ENCODE data around the gene BCHE. TPM values are rescaled to one million over a fixed set of nuclear protein-coding genes. Genes with fewer than 3 reads are reported as not detected.

Gene BCHE
- 22.4 and 25.0 TPM in 2 replicates for total RNA-seq (2021)
- percentile 71 among the genes with signal in this experiment for Bru-seq, nascent RNA
- BruChase-seq, experiment 1, labeled RNA remaining after a 2-hour chase, result percentile 64 among the genes with signal in this experiment
- BruChase-seq, experiment 2, labeled RNA remaining after a 6-hour chase, result percentile 62 among the genes with signal in this experiment
- long read RNA-seq, transcript BCHE-202 (3 exons, 702 nt), result minor isoform, 15 of 104 reads
- long read RNA-seq, transcript BCHE-201 (4 exons, 2,454 nt), result major isoform, 80 of 104 reads
- long read RNA-seq, partial matches to known transcripts, result 4 of 104 reads
- long read RNA-seq, other reads (novel, unspliced or antisense), result 3 of 104 reads

GRCh38 chr3:165837058-165837525, at the start of gene BCHE:
TSS of gene BCHE (minus strand) at chr3:165837423. CDS start at chr3:165831033, 6,390 bp downstream.
- intact Hi-C loops (cut with micrococcal nuclease; ENCODE audit: unreplicated experiment), result no loop called here
- ChIA-PET CTCF (no interaction called here), POLR2A (ENCODE audit: low non-redundant PET) (no interaction called here)
- no TSS peak for BruUV-seq (replicated peaks)
- peak within 1 kb of the TSS; percentile 54 for H3K27ac ChIP-seq (ENCODE audit: low read depth, low read length, poor library complexity, severe bottlenecking)
- H3K36me3 ChIP-seq (ENCODE audit: insufficient read depth, low read length, poor library complexity, severe bottlenecking), result no peaks in the 10 kb centered on the region
- no peaks in the 10 kb centered on the region for H3K27me3 ChIP-seq (replicated peaks; ENCODE audit: insufficient read depth, low read depth, low read length, poor library complexity)
- H3K4me3 ChIP-seq (ENCODE audit: low read depth, low read length, poor library complexity, severe bottlenecking), result peak within 1 kb of the TSS; percentile 52
- no peak for TF ChIP-seq EZH2 (IDR thresholded peaks at IDR 0.05; ENCODE audit: borderline replicate concordance, low read depth, low read length, poor library complexity, severe bottlenecking)
- TF ChIP-seq, protein P1, sequence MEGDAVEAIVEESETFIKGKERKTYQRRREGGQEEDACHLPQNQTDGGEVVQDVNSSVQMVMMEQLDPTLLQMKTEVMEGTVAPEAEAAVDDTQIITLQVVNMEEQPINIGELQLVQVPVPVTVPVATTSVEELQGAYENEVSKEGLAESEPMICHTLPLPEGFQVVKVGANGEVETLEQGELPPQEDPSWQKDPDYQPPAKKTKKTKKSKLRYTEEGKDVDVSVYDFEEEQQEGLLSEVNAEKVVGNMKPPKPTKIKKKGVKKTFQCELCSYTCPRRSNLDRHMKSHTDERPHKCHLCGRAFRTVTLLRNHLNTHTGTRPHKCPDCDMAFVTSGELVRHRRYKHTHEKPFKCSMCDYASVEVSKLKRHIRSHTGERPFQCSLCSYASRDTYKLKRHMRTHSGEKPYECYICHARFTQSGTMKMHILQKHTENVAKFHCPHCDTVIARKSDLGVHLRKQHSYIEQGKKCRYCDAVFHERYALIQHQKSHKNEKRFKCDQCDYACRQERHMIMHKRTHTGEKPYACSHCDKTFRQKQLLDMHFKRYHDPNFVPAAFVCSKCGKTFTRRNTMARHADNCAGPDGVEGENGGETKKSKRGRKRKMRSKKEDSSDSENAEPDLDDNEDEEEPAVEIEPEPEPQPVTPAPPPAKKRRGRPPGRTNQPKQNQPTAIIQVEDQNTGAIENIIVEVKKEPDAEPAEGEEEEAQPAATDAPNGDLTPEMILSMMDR (conservative IDR thresholded peaks at IDR 0.05; ENCODE audit: low read depth, low read length), result no peak
- no peaks in the 10 kb centered on the region for H3K9me3 ChIP-seq (ENCODE audit: low read depth, low read length, poor library complexity, severe bottlenecking)
- peaks cover 7% of the 10 kb centered on the region for H3K4me1 ChIP-seq (ENCODE audit: insufficient read depth, low read length, poor library complexity, severe bottlenecking)
- DNase-seq (ENCODE audit: low spot score), result peak; percentile 82

DNA sequence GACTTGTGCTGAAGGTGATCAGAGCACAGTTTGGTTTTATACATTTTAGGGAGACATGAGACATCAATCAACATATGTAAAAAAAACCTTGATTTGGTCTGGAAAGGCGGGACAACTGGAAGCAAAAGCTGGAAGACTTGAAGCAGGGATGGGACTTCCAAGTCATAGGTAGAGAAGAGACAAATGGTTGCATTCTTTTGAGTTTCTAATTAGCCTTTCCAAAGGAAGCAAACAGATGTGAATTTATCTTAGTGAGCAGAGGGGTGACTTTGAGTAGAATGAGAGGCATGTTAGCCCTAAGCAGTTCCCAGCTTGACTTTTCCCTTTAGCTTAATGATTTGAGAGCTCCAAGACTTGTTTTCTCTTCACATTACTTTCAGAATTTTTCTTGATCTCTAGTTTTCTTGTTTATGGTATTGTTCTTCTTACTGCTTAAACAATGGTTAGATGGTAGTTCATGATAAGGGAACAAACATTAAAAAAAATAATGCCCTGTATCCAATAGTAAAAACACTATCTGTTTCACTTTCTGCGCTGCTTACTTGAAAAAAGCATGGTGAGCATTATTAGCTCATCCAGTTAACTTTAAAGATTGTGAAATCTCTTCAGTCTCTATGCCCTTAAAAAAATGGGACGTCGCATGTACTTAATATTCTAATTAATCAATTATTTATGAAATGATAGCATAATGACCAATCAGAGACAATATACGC, 48.5 kb upstream of the BCHE start:
- intact Hi-C loops (cut with micrococcal nuclease; ENCODE audit: unreplicated experiment), result no loop called here
- no peak for DNase-seq (ENCODE audit: low spot score)
- Histone ChIP-seq H3K27ac (ENCODE audit: low read depth, low read length, poor library complexity, severe bottlenecking) (no peak overlapping the region), H3K4me3 (ENCODE audit: low read depth, low read length, poor library complexity, severe bottlenecking) (no peak overlapping the region), H3K9me3 (ENCODE audit: low read depth, low read length, poor library complexity, severe bottlenecking) (no peaks in the 10 kb centered on the region), H3K27me3 (replicated peaks; ENCODE audit: insufficient read depth, low read depth, low read length, poor library complexity) (no peaks in the 10 kb centered on the region), H3K4me1 (ENCODE audit: insufficient read depth, low read length, poor library complexity, severe bottlenecking) (no peaks in the 10 kb centered on the region), H3K36me3 (ENCODE audit: insufficient read depth, low read length, poor library complexity, severe bottlenecking) (no peaks in the 10 kb centered on the region)
- BruUV-seq (replicated peaks), result no TSS peak
- ChIA-PET POLR2A (ENCODE audit: low non-redundant PET) (no interaction called here), CTCF (no interaction called here)
- TF ChIP-seq, protein P1 (conservative IDR thresholded peaks at IDR 0.05; ENCODE audit: low read depth, low read length), result no peak
- no peak for TF ChIP-seq EZH2 (IDR thresholded peaks at IDR 0.05; ENCODE audit: borderline replicate concordance, low read depth, low read length, poor library complexity, severe bottlenecking)

DNA sequence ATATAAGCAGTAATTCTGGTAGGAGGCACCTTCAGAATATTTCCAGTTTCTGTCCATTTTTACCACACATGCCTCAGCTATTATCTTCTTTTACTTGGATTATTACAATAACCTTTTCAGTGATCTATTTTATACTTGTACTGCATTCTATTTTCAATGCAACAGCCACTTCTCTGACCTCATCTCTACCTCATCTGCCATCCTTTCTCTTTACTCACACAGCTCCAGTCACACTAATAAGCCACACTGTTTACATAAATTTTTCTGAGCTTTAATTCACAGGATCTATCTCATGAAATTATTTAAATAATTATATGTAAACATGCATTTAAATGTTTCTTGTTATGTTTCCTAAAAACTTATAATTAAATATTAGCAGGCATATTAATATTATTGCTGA, 47.3 kb upstream of the BCHE start:
- no peak overlapping the region for H3K27ac ChIP-seq (ENCODE audit: low read depth, low read length, poor library complexity, severe bottlenecking)
- H3K4me3 ChIP-seq (ENCODE audit: low read depth, low read length, poor library complexity, severe bottlenecking), result no peak overlapping the region
- DNase-seq (ENCODE audit: low spot score), result no peak
- no peaks in the 10 kb centered on the region for H3K27me3 ChIP-seq (replicated peaks; ENCODE audit: insufficient read depth, low read depth, low read length, poor library complexity)
- H3K9me3 ChIP-seq (ENCODE audit: low read depth, low read length, poor library complexity, severe bottlenecking), result no peaks in the 10 kb centered on the region
- no peaks in the 10 kb centered on the region for H3K4me1 ChIP-seq (ENCODE audit: insufficient read depth, low read length, poor library complexity, severe bottlenecking)
- intact Hi-C loops (cut with micrococcal nuclease; ENCODE audit: unreplicated experiment), result no loop called here
- no TSS peak for BruUV-seq (replicated peaks)
- CTCF ChIA-PET, result no interaction called here
- TF ChIP-seq, protein P1 (conservative IDR thresholded peaks at IDR 0.05; ENCODE audit: low read depth, low read length), result no peak
- TF ChIP-seq EZH2 (IDR thresholded peaks at IDR 0.05; ENCODE audit: borderline replicate concordance, low read depth, low read length, poor library complexity, severe bottlenecking), result no peak
- no peaks in the 10 kb centered on the region for H3K36me3 ChIP-seq (ENCODE audit: insufficient read depth, low read length, poor library complexity, severe bottlenecking)
- POLR2A ChIA-PET (ENCODE audit: low non-redundant PET), result no interaction called here
